OCI-LY3 (cell line): ENCODE data around the gene TAF8.

Experiments used
- H2AFZ ChIP-seq: fragments of 200-600, 300-600 bp; shearing (Covaris generic); 2 replicates; pipeline ENCODE4 v1.6.0; 2014; ENCODE audit warnings: antibody characterized with exemption, low read depth, low read length
- H3K27ac ChIP-seq: fragments of 200-600, 300-600 bp; sonication (generic); 2 replicates; pipeline ENCODE4 v1.5.1; 2014; ENCODE audit warnings: mild to moderate bottlenecking, low read length, moderate library complexity, mixed read lengths
- H3K27me3 ChIP-seq: fragments of 200-600, 300-600 bp; sonication (generic); 2 replicates; pipeline ENCODE4 v1.6.1; 2014; ENCODE audit warnings: low read depth, low read length, mixed read lengths
- H3K36me3 ChIP-seq: fragments of 200-600, 300-600 bp; sonication (generic); replicated peaks from 2 replicates; pipeline ENCODE3; 2014; ENCODE audit warnings: low read depth, low read length, mixed read lengths
- H3K4me1 ChIP-seq: fragments of 300-600, 200-600 bp; sonication (generic); 2 replicates; pipeline ENCODE4 v1.6.1; 2014; ENCODE audit warnings: low read length, mixed read lengths
- H3K4me2 ChIP-seq: fragments of 200-600, 300-600 bp; sonication (generic); 2 replicates; pipeline ENCODE4 v1.6.1; 2014; ENCODE audit warnings: low read length, mixed read lengths
- H3K4me3 ChIP-seq: fragments of 300-600, 200-600 bp; sonication (generic); 2 replicates; pipeline ENCODE4 v1.5.1; 2014; ENCODE audit warnings: antibody characterized with exemption, mild to moderate bottlenecking, low read length, moderate library complexity
- H3K79me2 ChIP-seq: fragments of 300-600, 200-600 bp; shearing (Covaris generic); 2 replicates; pipeline ENCODE4 v1.6.1; 2014; ENCODE audit warnings: mild to moderate bottlenecking, low read length, mixed read lengths
- H3K9ac ChIP-seq: fragments of 300-600, 200-600 bp; shearing (Covaris generic); 2 replicates; pipeline ENCODE4 v1.6.0; 2014; ENCODE audit warnings: mild to moderate bottlenecking, low read length, moderate library complexity
- H3K9me3 ChIP-seq: fragments of 200-600, 300-600 bp; shearing (Covaris generic); 2 replicates; pipeline ENCODE4 v1.6.1; 2014; ENCODE audit warnings: low read length, mixed read lengths; ENCODE audit not compliant: insufficient read depth
- H4K20me1 ChIP-seq: fragments of 200-600, 300-600 bp; sonication (generic); 2 replicates; pipeline ENCODE4 v1.6.1; 2016; ENCODE audit warnings: low read length, mixed read lengths; ENCODE audit not compliant: insufficient read depth
- EZH2phosphoT487 ChIP-seq: fragments of 200-600 bp; shearing (Covaris generic); IDR thresholded peaks from 2 replicates; pipeline ENCODE4 v1.6.1; 2018; ENCODE audit warnings: antibody characterized with exemption, mixed run types, low read depth
- TF ChIP-seq, protein P1 (sequence below): fragments of 200-600, 300-600 bp; sonication (generic); IDR thresholded peaks from 2 replicates; pipeline ENCODE4 v1.5.1; 2014; ENCODE audit warnings: antibody characterized with exemption, low read length, low read depth

The TAF8 gene

DNA sequence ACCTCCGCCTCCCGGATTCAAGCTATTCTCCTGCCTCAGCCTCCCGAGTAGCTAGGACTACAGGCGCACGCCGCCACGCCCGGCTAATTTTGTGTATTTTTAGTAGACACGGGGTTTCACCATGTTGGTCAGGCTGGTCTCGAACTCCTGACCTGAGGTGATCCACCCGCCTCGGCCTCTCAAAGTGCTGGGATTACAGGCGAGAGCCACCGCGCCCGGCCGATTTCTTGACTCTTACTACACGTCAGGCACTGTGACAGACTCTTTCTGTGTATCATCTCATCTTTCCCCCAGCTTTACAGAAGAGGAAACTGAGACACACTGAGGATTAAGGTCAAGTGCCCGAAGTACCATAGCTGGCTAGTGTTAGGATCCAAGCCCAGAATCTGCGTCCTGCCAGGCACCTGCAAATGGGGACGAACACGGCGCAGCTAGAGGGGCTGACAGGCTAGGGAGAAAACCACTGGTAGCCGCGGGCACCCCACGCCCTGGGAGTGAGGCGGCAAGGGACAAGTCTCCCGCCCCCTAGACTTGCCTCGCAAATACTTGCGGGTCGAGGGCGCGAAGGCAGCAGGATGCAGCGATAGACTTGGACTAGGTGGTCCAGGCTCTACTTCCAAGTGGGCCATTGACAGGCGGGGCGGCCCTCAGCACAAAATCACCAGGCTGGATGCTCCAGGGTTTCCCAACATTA lies 1.1 kb upstream of the TAF8 start:
- Histone ChIP-seq H2AFZ (peak overlapping the region; percentile 96), H3K27ac (no peak overlapping the region), H3K4me2 (peak overlapping the region; percentile 81), H3K4me3 (peak overlapping the region; percentile 83), H3K9me3 (no peaks in the 10 kb centered on the region), H3K79me2 (peaks cover 10% of the 10 kb centered on the region), H3K4me1 (peaks cover 40% of the 10 kb centered on the region), H3K9ac (peak overlapping the region; percentile 58), H4K20me1 (no peaks in the 10 kb centered on the region), H3K27me3 (peaks cover 22% of the 10 kb centered on the region), H3K36me3 (peaks cover 11% of the 10 kb centered on the region)
- TF ChIP-seq EZH2phosphoT487 = no peak
- TF ChIP-seq, protein P1, sequence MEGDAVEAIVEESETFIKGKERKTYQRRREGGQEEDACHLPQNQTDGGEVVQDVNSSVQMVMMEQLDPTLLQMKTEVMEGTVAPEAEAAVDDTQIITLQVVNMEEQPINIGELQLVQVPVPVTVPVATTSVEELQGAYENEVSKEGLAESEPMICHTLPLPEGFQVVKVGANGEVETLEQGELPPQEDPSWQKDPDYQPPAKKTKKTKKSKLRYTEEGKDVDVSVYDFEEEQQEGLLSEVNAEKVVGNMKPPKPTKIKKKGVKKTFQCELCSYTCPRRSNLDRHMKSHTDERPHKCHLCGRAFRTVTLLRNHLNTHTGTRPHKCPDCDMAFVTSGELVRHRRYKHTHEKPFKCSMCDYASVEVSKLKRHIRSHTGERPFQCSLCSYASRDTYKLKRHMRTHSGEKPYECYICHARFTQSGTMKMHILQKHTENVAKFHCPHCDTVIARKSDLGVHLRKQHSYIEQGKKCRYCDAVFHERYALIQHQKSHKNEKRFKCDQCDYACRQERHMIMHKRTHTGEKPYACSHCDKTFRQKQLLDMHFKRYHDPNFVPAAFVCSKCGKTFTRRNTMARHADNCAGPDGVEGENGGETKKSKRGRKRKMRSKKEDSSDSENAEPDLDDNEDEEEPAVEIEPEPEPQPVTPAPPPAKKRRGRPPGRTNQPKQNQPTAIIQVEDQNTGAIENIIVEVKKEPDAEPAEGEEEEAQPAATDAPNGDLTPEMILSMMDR = no peak

GRCh38 chr6:42049948-42050296 lies 402 bp upstream of the TAF8 start:
- Histone ChIP-seq H3K79me2 (peaks cover 10% of the 10 kb centered on the region), H3K9ac (peak overlapping the region; percentile 58), H3K36me3 (peaks cover 11% of the 10 kb centered on the region), H3K27ac (peak overlapping the region; percentile 22; the same call in 1 of the 2 replicates), H4K20me1 (no peaks in the 10 kb centered on the region), H2AFZ (peak overlapping the region; percentile 74), H3K9me3 (no peaks in the 10 kb centered on the region), H3K4me2 (peak overlapping the region; percentile 81), H3K27me3 (peaks cover 22% of the 10 kb centered on the region), H3K4me3 (peak overlapping the region; percentile 83), H3K4me1 (peaks cover 37% of the 10 kb centered on the region)
- TF ChIP-seq, protein P1 = no peak

DNA sequence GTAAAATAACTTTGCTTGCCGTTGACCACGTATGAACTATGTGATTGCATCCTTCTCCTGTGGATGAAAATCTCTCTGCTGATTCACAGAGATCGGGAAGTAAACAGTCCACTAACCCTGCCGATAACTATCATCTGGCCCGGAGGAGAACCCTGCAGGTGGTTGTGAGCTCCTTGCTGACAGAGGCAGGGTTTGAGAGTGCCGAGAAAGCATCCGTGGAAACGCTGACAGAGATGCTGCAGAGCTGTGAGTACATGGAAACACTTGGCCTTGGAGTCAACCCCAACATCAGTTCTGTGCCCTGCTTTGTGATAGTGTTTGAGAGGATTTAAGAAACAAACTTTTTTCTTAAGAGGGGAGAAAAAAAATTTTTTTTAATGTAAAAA lies 937 bp downstream of the TAF8 start:
- Histone ChIP-seq H3K27me3 (peaks cover 22% of the 10 kb centered on the region), H3K4me2 (peak overlapping the region; percentile 71), H3K9ac (peak overlapping the region; percentile 78), H3K27ac (no peak overlapping the region), H3K79me2 (peaks cover 10% of the 10 kb centered on the region), H4K20me1 (no peaks in the 10 kb centered on the region), H3K36me3 (peaks cover 23% of the 10 kb centered on the region), H3K4me1 (peaks cover 28% of the 10 kb centered on the region), H3K9me3 (no peaks in the 10 kb centered on the region), H3K4me3 (peak overlapping the region; percentile 83), H2AFZ (no peak overlapping the region)
- no peak for TF ChIP-seq EZH2phosphoT487
- TF ChIP-seq, protein P1 = no peak

GRCh38 chr6:42053601-42054000 lies 3.3 kb downstream of the TAF8 start:
- Histone ChIP-seq H3K4me1 (peaks cover 18% of the 10 kb centered on the region), H3K4me2 (no peak overlapping the region), H2AFZ (no peak overlapping the region), H3K79me2 (peaks cover 10% of the 10 kb centered on the region), H3K9me3 (no peaks in the 10 kb centered on the region), H4K20me1 (no peaks in the 10 kb centered on the region), H3K9ac (no peak overlapping the region), H3K27ac (no peak overlapping the region), H3K36me3 (peaks cover 40% of the 10 kb centered on the region), H3K27me3 (peaks cover 2% of the 10 kb centered on the region; the same call in 1 of the 2 replicates), H3K4me3 (no peak overlapping the region)
- TF ChIP-seq, protein P1 = no peak
- TF ChIP-seq EZH2phosphoT487 = no peak
